PC-9 (cell line): Measurements from ENCODE around the gene CMTM2. TPM values are rescaled to one million over a fixed set of nuclear protein-coding genes. Genes with fewer than 3 reads are reported as not detected.

Source experiments
- BruUV-seq: library from RNA; stranded (reverse); fragments of 400-500 nt; replicated peaks from 2 replicates; lab custom pipeline; 2021; lab: Mats Ljungman, UMichigan
- CTCF ChIA-PET: fragments of 300-600 bp; sonication (Branson Sonifier 250); formaldehyde crosslinking; loops from one replicate; lab custom pipeline; 2022; ENCODE audit warnings: antibody characterized with exemption; lab: Charles Lee
- POLR2A ChIA-PET: fragments of 300-600 bp; sonication (Branson Sonifier 250); formaldehyde crosslinking; loops from one replicate; lab custom pipeline; 2022; ENCODE audit warnings: antibody characterized with exemption; ENCODE audit not compliant: unreplicated experiment; lab: Charles Lee
- DNase-seq, 2 experiments: peaks; one replicate each; pipeline versions ENCODE4 v3.0.0 to v3.0.0-alpha.2; 2015 to 2022; ENCODE audit warnings: mixed read lengths in 1 of 2
- H2AFZ ChIP-seq: fragments of 200-600 bp; sonication (generic); 2 replicates; pipeline ENCODE4 v1.8.1; 2017; ENCODE audit warnings: antibody characterized with exemption
- H3F3A ChIP-seq: fragments of 200-600 bp; sonication (generic); 2 replicates; pipeline ENCODE4 v1.8.1; 2017; ENCODE audit warnings: antibody characterized with exemption, mild to moderate bottlenecking, low read depth; ENCODE audit not compliant: insufficient read depth
- H3K27ac ChIP-seq: fragments of 200-600 bp; sonication (generic); 2 replicates; pipeline ENCODE4 v1.6.1; 2016; ENCODE audit warnings: mixed run types
- H3K27me3 ChIP-seq: fragments of 200-600 bp; sonication (generic); 2 replicates; pipeline ENCODE4 v1.6.1; 2016; ENCODE audit warnings: low read depth, mixed run types; ENCODE audit not compliant: insufficient read depth
- H3K36me3 ChIP-seq: fragments of 200-600 bp; sonication (generic); 2 replicates; pipeline ENCODE4 v1.6.1; 2016; ENCODE audit warnings: low read depth, mixed run types
- H3K4me1 ChIP-seq: fragments of 200-600 bp; sonication (generic); replicated peaks from 2 replicates; pipeline ENCODE4 v1.6.1; 2016; ENCODE audit warnings: mixed run types; ENCODE audit not compliant: insufficient read depth
- H3K4me2 ChIP-seq: fragments of 200-600 bp; sonication (generic); 2 replicates; pipeline ENCODE4 v1.6.1; 2017; ENCODE audit warnings: mixed run types
- H3K4me3 ChIP-seq: fragments of 200-600 bp; sonication (generic); 2 replicates; pipeline ENCODE4 v1.6.1; 2016; ENCODE audit warnings: mixed run types
- H3K79me2 ChIP-seq: fragments of 200-600 bp; sonication (generic); 2 replicates; pipeline ENCODE4 v1.6.1; 2017; ENCODE audit warnings: low read depth, mixed run types
- H3K9me2 ChIP-seq: fragments of 200-600 bp; sonication (generic); 2 replicates; pipeline ENCODE4 v1.8.1; 2017; ENCODE audit warnings: mild to moderate bottlenecking; ENCODE audit not compliant: insufficient read depth
- H3K9me3 ChIP-seq: fragments of 200-600 bp; sonication (generic); 2 replicates; pipeline ENCODE4 v1.8.1; 2016; ENCODE audit warnings: low read depth; ENCODE audit not compliant: insufficient read depth
- H4K20me1 ChIP-seq: fragments of 200-600 bp; sonication (generic); 2 replicates; pipeline ENCODE4 v1.8.1; 2017; ENCODE audit not compliant: insufficient read depth
- EZH2 ChIP-seq: fragments of 200-600 bp; sonication (generic); IDR thresholded peaks from 2 replicates; pipeline ENCODE4 v1.8.0; 2017; ENCODE audit warnings: antibody characterized with exemption, low read depth
- intact Hi-C: fragments of 100-400 bp; cut with micrococcal nuclease; formaldehyde crosslinking; loops from one replicate; pipeline ENCODE4 v1.10.0; 2022; ENCODE audit not compliant: unreplicated experiment
- total RNA-seq: library from RNA; stranded (reverse); gene quantifications from 2 replicates; pipeline ENCODE4 v1.2.3, GENCODE V29; 2021
- TF ChIP-seq, protein P1 (sequence below): fragments of 200-600 bp; sonication (generic); conservative IDR thresholded peaks from 2 replicates; pipeline ENCODE4 v1.6.1; 2017; ENCODE audit warnings: mixed run types, antibody characterized with exemption, mild to moderate bottlenecking, moderate library complexity

Gene CMTM2
- total RNA-seq, 1 experiment from 2014 or later, result not detected

- H3K4me2 ChIP-seq, result no peak overlapping the region
- no peaks in the 10 kb centered on the region for H3K79me2 ChIP-seq
- BruUV-seq, result no TSS peak
- no peaks in the 10 kb centered on the region for H3K9me2 ChIP-seq
- H3K9me3 ChIP-seq, result no peaks in the 10 kb centered on the region
- ChIA-PET CTCF (no interaction called here), POLR2A (no interaction called here)
- no peak overlapping the region for H3K27ac ChIP-seq
- no peak for TF ChIP-seq EZH2
- TF ChIP-seq, protein P1, sequence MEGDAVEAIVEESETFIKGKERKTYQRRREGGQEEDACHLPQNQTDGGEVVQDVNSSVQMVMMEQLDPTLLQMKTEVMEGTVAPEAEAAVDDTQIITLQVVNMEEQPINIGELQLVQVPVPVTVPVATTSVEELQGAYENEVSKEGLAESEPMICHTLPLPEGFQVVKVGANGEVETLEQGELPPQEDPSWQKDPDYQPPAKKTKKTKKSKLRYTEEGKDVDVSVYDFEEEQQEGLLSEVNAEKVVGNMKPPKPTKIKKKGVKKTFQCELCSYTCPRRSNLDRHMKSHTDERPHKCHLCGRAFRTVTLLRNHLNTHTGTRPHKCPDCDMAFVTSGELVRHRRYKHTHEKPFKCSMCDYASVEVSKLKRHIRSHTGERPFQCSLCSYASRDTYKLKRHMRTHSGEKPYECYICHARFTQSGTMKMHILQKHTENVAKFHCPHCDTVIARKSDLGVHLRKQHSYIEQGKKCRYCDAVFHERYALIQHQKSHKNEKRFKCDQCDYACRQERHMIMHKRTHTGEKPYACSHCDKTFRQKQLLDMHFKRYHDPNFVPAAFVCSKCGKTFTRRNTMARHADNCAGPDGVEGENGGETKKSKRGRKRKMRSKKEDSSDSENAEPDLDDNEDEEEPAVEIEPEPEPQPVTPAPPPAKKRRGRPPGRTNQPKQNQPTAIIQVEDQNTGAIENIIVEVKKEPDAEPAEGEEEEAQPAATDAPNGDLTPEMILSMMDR, result no peak
- H3F3A ChIP-seq, result 0 out of 2 replicates have a peak, but pooled peaks cover 4% of the 10 kb centered on the region
- no peak for DNase-seq
- H3K36me3 ChIP-seq, result no peaks in the 10 kb centered on the region
- H3K4me1 ChIP-seq, result peaks cover 5% of the 10 kb centered on the region; the same call in 1 of the 2 replicates
- no peak overlapping the region for H2AFZ ChIP-seq
- intact Hi-C loops, result loop anchor here (5.0 kb wide), 1 partner anchor 48 kb away; the partner anchor contains the start of genes CKLF and TK2
- no peaks in the 10 kb centered on the region for H4K20me1 ChIP-seq
- no peaks in the 10 kb centered on the region for H3K27me3 ChIP-seq
- H3K4me3 ChIP-seq, result no peak overlapping the region
These were observed 21.2 kb downstream of the CMTM2 start for GRCh38 chr16:66600477-66600876.

- Histone ChIP-seq H3K36me3 (no peaks in the 10 kb centered on the region), H3K4me3 (no peak overlapping the region), H3K4me1 (peaks cover 8% of the 10 kb centered on the region; the same call in 1 of the 2 replicates), H3K9me2 (no peaks in the 10 kb centered on the region), H3K9me3 (no peaks in the 10 kb centered on the region), H3F3A (0 out of 2 replicates have a peak, but pooled peaks cover 9% of the 10 kb centered on the region), H2AFZ (no peak overlapping the region), H4K20me1 (no peaks in the 10 kb centered on the region), H3K79me2 (no peaks in the 10 kb centered on the region), H3K27ac (no peak overlapping the region), H3K27me3 (no peaks in the 10 kb centered on the region), H3K4me2 (no peak overlapping the region)
- BruUV-seq, result no TSS peak
- TF ChIP-seq, protein P1, result no peak
- no peak for TF ChIP-seq EZH2
- CTCF ChIA-PET, result no interaction called here
- DNase-seq, result no peak
- intact Hi-C loops, result loop anchor here (5.0 kb wide), 1 partner anchor 49 kb away; the partner anchor contains the start of genes CKLF and TK2
- POLR2A ChIA-PET, result no interaction called here
These were observed 22.2 kb downstream of the CMTM2 start for GRCh38 chr16:66601471-66601870.

GRCh38 chr16:66603537-66604375 is 24.5 kb downstream of the CMTM2 start:
- Histone ChIP-seq H3K9me3 (no peaks in the 10 kb centered on the region), H3K27me3 (no peaks in the 10 kb centered on the region), H3K4me2 (peak overlapping the region; percentile 78), H3K79me2 (no peaks in the 10 kb centered on the region), H3K27ac (no peak overlapping the region), H4K20me1 (0 out of 2 replicates have a peak, but pooled peaks cover under 1% of the 10 kb centered on the region), H3F3A (peaks cover 23% of the 10 kb centered on the region; the same call in 1 of the 2 replicates), H3K4me3 (peak overlapping the region; percentile 80; the same call in 1 of the 2 replicates), H2AFZ (no peak overlapping the region), H3K36me3 (no peaks in the 10 kb centered on the region), H3K4me1 (peaks cover 11% of the 10 kb centered on the region), H3K9me2 (no peaks in the 10 kb centered on the region)
- POLR2A ChIA-PET, result interaction anchor here (0.6 to 0.7 kb wide), 3 partner anchors 34 to 277 kb away, joined by 6 to 16 read pairs (median 9); no protein-coding TSS in a partner anchor
- TF ChIP-seq EZH2, result no peak
- TF ChIP-seq, protein P1, result no peak
- intact Hi-C loops, result loop anchor here (1.0 to 5.0 kb wide), 4 partner anchors 51 to 195 kb away; partner anchors contain the start of genes CKLF and TK2
- BruUV-seq, result TSS peak; percentile 37
- CTCF ChIA-PET, result no interaction called here
- DNase-seq, result peak in 1 of 2 experiments; percentile 69
